Measurements from ENCODE around the gene INTS1.

Gene INTS1

GRCh38 chr7:1546274-1546908, 42.2 kb upstream of the INTS1 start:
- Histone ChIP-seq H3K36me3 (ENCODE audit: control insufficient read depth, insufficient read depth, low read length) (no peaks in the 10 kb centered on the region), H2BK15ac (replicated peaks; ENCODE audit: low read depth) (no peak overlapping the region), H3K4me2 (ENCODE audit: low read length) (no peak overlapping the region), H4K8ac (ENCODE audit: low read depth, low read length) (no peak overlapping the region), H2BK120ac (ENCODE audit: low read depth, low read length) (no peak overlapping the region), H3K4me3 (ENCODE audit: low read length) (no peak overlapping the region), H3K56ac (ENCODE audit: low read length) (no peak overlapping the region), H2BK5ac (ENCODE audit: low read length) (no peak overlapping the region), H3K4me1 (ENCODE audit: control insufficient read depth, low read depth, low read length) (no peaks in the 10 kb centered on the region), H3K27me3 (ENCODE audit: insufficient read depth, low read length, poor library complexity) (no peaks in the 10 kb centered on the region), H3K18ac (ENCODE audit: low read length) (no peak overlapping the region), H3K9ac (ENCODE audit: low read length) (no peak overlapping the region), H3K4ac (ENCODE audit: low read depth, low read length) (no peak overlapping the region), H3K27ac (ENCODE audit: low read depth, low read length) (no peak overlapping the region), H3K23ac (ENCODE audit: low read length) (no peak overlapping the region), H4K5ac (ENCODE audit: low read length) (no peak overlapping the region), H3K79me1 (ENCODE audit: low read length) (no peaks in the 10 kb centered on the region), H3K79me2 (ENCODE audit: control insufficient read depth, insufficient read depth, low read length) (no peaks in the 10 kb centered on the region), H2AK5ac (ENCODE audit: low read length) (no peak overlapping the region)
- no CpG with 5 or more reads among the region's 28 CpGs for WGBS (ENCODE audit: extremely low coverage, insufficient coverage, low lambda C conversion rate)
- no peak for DNase-seq

GRCh38 chr7:1545417-1546246, 41.4 kb upstream of the INTS1 start:
- Histone ChIP-seq H3K79me2 (ENCODE audit: control insufficient read depth, insufficient read depth, low read length) (no peaks in the 10 kb centered on the region), H3K23ac (ENCODE audit: low read length) (no peak overlapping the region), H2BK15ac (replicated peaks; ENCODE audit: low read depth) (no peak overlapping the region), H3K4me3 (ENCODE audit: low read length) (no peak overlapping the region), H2BK120ac (ENCODE audit: low read depth, low read length) (no peak overlapping the region), H2BK5ac (ENCODE audit: low read length) (no peak overlapping the region), H3K9ac (ENCODE audit: low read length) (no peak overlapping the region), H3K56ac (ENCODE audit: low read length) (no peak overlapping the region), H3K18ac (ENCODE audit: low read length) (no peak overlapping the region), H3K27me3 (ENCODE audit: insufficient read depth, low read length, poor library complexity) (no peaks in the 10 kb centered on the region), H3K4me2 (ENCODE audit: low read length) (no peak overlapping the region), H2AK5ac (ENCODE audit: low read length) (no peak overlapping the region), H3K36me3 (ENCODE audit: control insufficient read depth, insufficient read depth, low read length) (no peaks in the 10 kb centered on the region), H3K27ac (ENCODE audit: low read depth, low read length) (no peak overlapping the region), H4K5ac (ENCODE audit: low read length) (no peak overlapping the region), H3K79me1 (ENCODE audit: low read length) (no peaks in the 10 kb centered on the region), H3K4me1 (ENCODE audit: control insufficient read depth, low read depth, low read length) (no peaks in the 10 kb centered on the region), H3K4ac (ENCODE audit: low read depth, low read length) (no peak overlapping the region), H4K8ac (ENCODE audit: low read depth, low read length) (no peak overlapping the region)
- DNase-seq = no peak
- no CpG with 5 or more reads among the region's 40 CpGs for WGBS (ENCODE audit: extremely low coverage, insufficient coverage, low lambda C conversion rate)

GRCh38 chr7:1544896-1545416, 40.8 kb upstream of the INTS1 start:
- Histone ChIP-seq H2BK15ac (replicated peaks; ENCODE audit: low read depth) (no peak overlapping the region), H3K18ac (ENCODE audit: low read length) (no peak overlapping the region), H2BK120ac (ENCODE audit: low read depth, low read length) (no peak overlapping the region), H3K9ac (ENCODE audit: low read length) (no peak overlapping the region), H2AK5ac (ENCODE audit: low read length) (no peak overlapping the region), H3K56ac (ENCODE audit: low read length) (no peak overlapping the region), H3K79me1 (ENCODE audit: low read length) (no peaks in the 10 kb centered on the region), H3K4ac (ENCODE audit: low read depth, low read length) (no peak overlapping the region), H3K23ac (ENCODE audit: low read length) (no peak overlapping the region), H3K27me3 (ENCODE audit: insufficient read depth, low read length, poor library complexity) (no peaks in the 10 kb centered on the region), H3K4me3 (ENCODE audit: low read length) (no peak overlapping the region), H2BK5ac (ENCODE audit: low read length) (no peak overlapping the region), H3K36me3 (ENCODE audit: control insufficient read depth, insufficient read depth, low read length) (no peaks in the 10 kb centered on the region), H4K8ac (ENCODE audit: low read depth, low read length) (no peak overlapping the region), H4K5ac (ENCODE audit: low read length) (no peak overlapping the region), H3K4me1 (ENCODE audit: control insufficient read depth, low read depth, low read length) (no peaks in the 10 kb centered on the region), H3K27ac (ENCODE audit: low read depth, low read length) (no peak overlapping the region), H3K4me2 (ENCODE audit: low read length) (no peak overlapping the region), H3K79me2 (ENCODE audit: control insufficient read depth, insufficient read depth, low read length) (no peaks in the 10 kb centered on the region)
- no CpG with 5 or more reads among the region's 16 CpGs for WGBS (ENCODE audit: extremely low coverage, insufficient coverage, low lambda C conversion rate)
- no peak for DNase-seq

- H2BK15ac ChIP-seq (replicated peaks; ENCODE audit: low read depth) = no peak overlapping the region
- H3K23ac ChIP-seq (ENCODE audit: low read length) = no peak overlapping the region
- no peak overlapping the region for H2BK5ac ChIP-seq (ENCODE audit: low read length)
- no peak overlapping the region for H4K5ac ChIP-seq (ENCODE audit: low read length)
- H3K9ac ChIP-seq (ENCODE audit: low read length) = no peak overlapping the region
- no peaks in the 10 kb centered on the region for H3K36me3 ChIP-seq (ENCODE audit: control insufficient read depth, insufficient read depth, low read length)
- H3K4me3 ChIP-seq (ENCODE audit: low read length) = no peak overlapping the region
- WGBS (ENCODE audit: extremely low coverage, insufficient coverage, low lambda C conversion rate) = no CpG with 5 or more reads among the region's 41 CpGs
- no peak for DNase-seq
- H3K27ac ChIP-seq (ENCODE audit: low read depth, low read length) = no peak overlapping the region
- H4K8ac ChIP-seq (ENCODE audit: low read depth, low read length) = no peak overlapping the region
- no peak overlapping the region for H3K4me2 ChIP-seq (ENCODE audit: low read length)
- no peaks in the 10 kb centered on the region for H3K4me1 ChIP-seq (ENCODE audit: control insufficient read depth, low read depth, low read length)
- no peaks in the 10 kb centered on the region for H3K79me1 ChIP-seq (ENCODE audit: low read length)
- H2AK5ac ChIP-seq (ENCODE audit: low read length) = no peak overlapping the region
- H3K79me2 ChIP-seq (ENCODE audit: control insufficient read depth, insufficient read depth, low read length) = no peaks in the 10 kb centered on the region
- no peak overlapping the region for H3K4ac ChIP-seq (ENCODE audit: low read depth, low read length)
- H2BK120ac ChIP-seq (ENCODE audit: low read depth, low read length) = no peak overlapping the region
- H3K18ac ChIP-seq (ENCODE audit: low read length) = no peak overlapping the region
- no peaks in the 10 kb centered on the region for H3K27me3 ChIP-seq (ENCODE audit: insufficient read depth, low read length, poor library complexity)
- no peak overlapping the region for H3K56ac ChIP-seq (ENCODE audit: low read length)
Measured at GRCh38 chr7:1544178-1544895, 40.1 kb upstream of the INTS1 start.

- Histone ChIP-seq H3K4ac (ENCODE audit: low read depth, low read length) (no peak overlapping the region), H3K27ac (ENCODE audit: low read depth, low read length) (no peak overlapping the region), H3K23ac (ENCODE audit: low read length) (no peak overlapping the region), H4K5ac (ENCODE audit: low read length) (no peak overlapping the region), H3K79me2 (ENCODE audit: control insufficient read depth, insufficient read depth, low read length) (no peaks in the 10 kb centered on the region), H3K9ac (ENCODE audit: low read length) (no peak overlapping the region), H2AK5ac (ENCODE audit: low read length) (no peak overlapping the region), H3K27me3 (ENCODE audit: insufficient read depth, low read length, poor library complexity) (no peaks in the 10 kb centered on the region), H3K79me1 (ENCODE audit: low read length) (no peaks in the 10 kb centered on the region), H3K56ac (ENCODE audit: low read length) (no peak overlapping the region), H3K4me1 (ENCODE audit: control insufficient read depth, low read depth, low read length) (no peaks in the 10 kb centered on the region), H3K18ac (ENCODE audit: low read length) (no peak overlapping the region), H2BK120ac (ENCODE audit: low read depth, low read length) (no peak overlapping the region), H3K4me2 (ENCODE audit: low read length) (no peak overlapping the region), H2BK15ac (replicated peaks; ENCODE audit: low read depth) (no peak overlapping the region), H3K36me3 (ENCODE audit: control insufficient read depth, insufficient read depth, low read length) (no peaks in the 10 kb centered on the region), H2BK5ac (ENCODE audit: low read length) (no peak overlapping the region), H3K4me3 (ENCODE audit: low read length) (no peak overlapping the region), H4K8ac (ENCODE audit: low read depth, low read length) (no peak overlapping the region)
- DNase-seq = no peak
- WGBS (ENCODE audit: extremely low coverage, insufficient coverage, low lambda C conversion rate) = no CpG with 5 or more reads among the region's 6 CpGs
Measured at GRCh38 chr7:1543826-1544177, 39.6 kb upstream of the INTS1 start.
